Pulmonary artery endothelial cell (primary cell): ENCODE measurements around the gene VTA1. TPM values are rescaled to one million over a fixed set of nuclear protein-coding genes. Genes with fewer than 3 reads are reported as not detected.
"Not testable (repeated sequence)": the region's sequence is repeated elsewhere in the genome, so short reads cannot be mapped to it uniquely, and the experiment has no call there.

ENCODE experiments used
- DNase-seq: peaks from one replicate; pipeline ENCODE4 v3.0.0-alpha.2; 2011; ENCODE audit warnings: low read depth, low spot score
- total RNA-seq: library from RNA; depleted of rRNA; stranded (reverse); fragments of >200 nt; gene quantifications from 2 replicates; pipeline ENCODE4 v1.2.3, GENCODE V29; 2014

The VTA1 gene
- 54.5 and 61.7 TPM in 2 replicates for total RNA-seq

- peak; percentile 98 for DNase-seq
Observed at GRCh38 chr6:142146828-142147662, at the start of gene VTA1, which contains the start of gene NMBR. TSS of gene VTA1 (plus strand) at chr6:142147263. CDS start at chr6:142147288, 25 bp downstream. TSS of gene NMBR (minus strand) at chr6:142147122. CDS start at chr6:142088658, 58,464 bp downstream.

- not testable (repeated sequence) for DNase-seq
Observed at GRCh38 chr6:142104820-142105219, 42.2 kb upstream of the VTA1 start.

GRCh38 chr6:142110820-142111219, 36.2 kb upstream of the VTA1 start:
- DNase-seq: not testable (repeated sequence)

GRCh38 chr6:142112451-142113061, 34.5 kb upstream of the VTA1 start:
- DNase-seq: peak; percentile 32

GRCh38 chr6:142117366-142117765, 29.7 kb upstream of the VTA1 start:
- DNase-seq: no peak

GRCh38 chr6:142118328-142118727, 28.7 kb upstream of the VTA1 start:
- no peak for DNase-seq

- no peak for DNase-seq
Observed at GRCh38 chr6:142118925-142119324, 28.1 kb upstream of the VTA1 start.

- no peak for DNase-seq
Observed at GRCh38 chr6:142121342-142121741, 25.7 kb upstream of the VTA1 start.

GRCh38 chr6:142130814-142131213, 16.2 kb upstream of the VTA1 start:
- no peak for DNase-seq

- no peak for DNase-seq
Observed at GRCh38 chr6:142132625-142133024, 14.4 kb upstream of the VTA1 start, which contains the start of gene GJE1. TSS of gene GJE1 (plus strand) at chr6:142132925. CDS start at chr6:142133159, 234 bp downstream.

GRCh38 chr6:142138876-142139275, 8.2 kb upstream of the VTA1 start:
- no peak for DNase-seq

GRCh38 chr6:142141531-142141930, 5.5 kb upstream of the VTA1 start:
- DNase-seq: not testable (repeated sequence)

- DNase-seq: no peak
Observed at GRCh38 chr6:142152746-142153145, 5.7 kb downstream of the VTA1 start.

- DNase-seq: no peak
Observed at GRCh38 chr6:142153196-142153595, 6.1 kb downstream of the VTA1 start.

GRCh38 chr6:142154336-142154735, 7.3 kb downstream of the VTA1 start:
- no peak for DNase-seq

GRCh38 chr6:142155091-142155490, 8.0 kb downstream of the VTA1 start:
- DNase-seq: no peak

- DNase-seq: no peak
Observed at GRCh38 chr6:142155895-142156757, 9.1 kb downstream of the VTA1 start.

GRCh38 chr6:142156758-142157068, 9.7 kb downstream of the VTA1 start:
- DNase-seq: not testable (repeated sequence)

GRCh38 chr6:142162780-142163179, 15.7 kb downstream of the VTA1 start:
- DNase-seq: no peak

GRCh38 chr6:142165227-142165626, 18.2 kb downstream of the VTA1 start:
- no peak for DNase-seq

GRCh38 chr6:142167071-142167470, 20.0 kb downstream of the VTA1 start:
- DNase-seq: no peak

GRCh38 chr6:142167486-142167885, 20.4 kb downstream of the VTA1 start:
- no peak for DNase-seq
